ENCODE data around the gene CRBN. TPM values are rescaled to one million over a fixed set of nuclear protein-coding genes. Genes with fewer than 3 reads are reported as not detected.
A peak's percentile ranks its signal among the peaks of the same experiment; 100 is the strongest.

CRBN gene
- total and polyA plus RNA-seq, 11 donors, result 18.7 to 64.7 (median 51.7) TPM

GRCh38 chr3:3109407-3110298, 69.8 kb downstream of the CRBN start:
- no peak for ATAC-seq
- Histone ChIP-seq H3K36me3 (no peaks in the 10 kb centered on the region), H3K27me3 (peaks cover 0 to 6% (median 0%) of the 10 kb centered on the region in 9 donors), H3K4me3 (peak overlapping the region in 8 of 12 donors; percentile 0 to 33 (median 19)), H3K9me3 (no peaks in the 10 kb centered on the region), H3K4me1 (peaks cover 0 to 9% (median 0%) of the 10 kb centered on the region in 12 donors), H3K27ac (no peak overlapping the region)
- no peak for TF ChIP-seq POLR2A (IDR thresholded peaks at IDR 0.05)
- TF ChIP-seq, protein P1, sequence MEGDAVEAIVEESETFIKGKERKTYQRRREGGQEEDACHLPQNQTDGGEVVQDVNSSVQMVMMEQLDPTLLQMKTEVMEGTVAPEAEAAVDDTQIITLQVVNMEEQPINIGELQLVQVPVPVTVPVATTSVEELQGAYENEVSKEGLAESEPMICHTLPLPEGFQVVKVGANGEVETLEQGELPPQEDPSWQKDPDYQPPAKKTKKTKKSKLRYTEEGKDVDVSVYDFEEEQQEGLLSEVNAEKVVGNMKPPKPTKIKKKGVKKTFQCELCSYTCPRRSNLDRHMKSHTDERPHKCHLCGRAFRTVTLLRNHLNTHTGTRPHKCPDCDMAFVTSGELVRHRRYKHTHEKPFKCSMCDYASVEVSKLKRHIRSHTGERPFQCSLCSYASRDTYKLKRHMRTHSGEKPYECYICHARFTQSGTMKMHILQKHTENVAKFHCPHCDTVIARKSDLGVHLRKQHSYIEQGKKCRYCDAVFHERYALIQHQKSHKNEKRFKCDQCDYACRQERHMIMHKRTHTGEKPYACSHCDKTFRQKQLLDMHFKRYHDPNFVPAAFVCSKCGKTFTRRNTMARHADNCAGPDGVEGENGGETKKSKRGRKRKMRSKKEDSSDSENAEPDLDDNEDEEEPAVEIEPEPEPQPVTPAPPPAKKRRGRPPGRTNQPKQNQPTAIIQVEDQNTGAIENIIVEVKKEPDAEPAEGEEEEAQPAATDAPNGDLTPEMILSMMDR (IDR thresholded peaks at IDR 0.05), result no peak
- WGBS, 4 donors, result 23 to 33% (median 28%) methylated on average over 11 of the region's 11 CpGs
- DNase-seq, result no peak
- intact Hi-C loops (cut with DNase I), result no loop called here

DNA sequence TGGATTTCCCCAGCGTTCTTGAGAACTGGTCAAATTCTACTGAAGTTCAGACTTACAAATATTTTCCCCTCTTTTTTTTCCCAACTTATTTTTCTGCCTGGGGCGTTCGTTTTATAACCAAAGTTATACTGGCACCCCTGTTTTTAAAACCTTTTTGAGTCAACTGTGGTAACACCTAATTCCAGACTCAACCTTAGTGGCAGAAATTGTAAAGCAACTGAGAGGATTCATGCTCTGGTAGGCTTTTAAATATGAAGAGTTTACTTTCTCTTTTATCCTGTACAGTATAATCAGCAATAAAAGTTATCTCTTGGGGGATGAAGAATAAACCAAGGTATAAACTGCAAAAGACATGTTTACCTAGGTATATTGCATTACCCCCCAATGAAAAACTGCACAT, 71.6 kb downstream of the CRBN start:
- ATAC-seq (no peak), DNase-seq (no peak)
- Histone ChIP-seq H3K9me3 (no peaks in the 10 kb centered on the region), H3K27me3 (peaks cover 0 to 6% (median 0%) of the 10 kb centered on the region in 9 donors), H3K27ac (no peak overlapping the region), H3K36me3 (no peaks in the 10 kb centered on the region), H3K4me1 (peaks cover 0 to 9% (median 0%) of the 10 kb centered on the region in 12 donors), H3K4me3 (no peak overlapping the region)
- 82 to 87% (median 85%) methylated on average over 3 of the region's 3 CpGs for WGBS, 4 donors
- intact Hi-C loops (cut with DNase I), result no loop called here
- TF ChIP-seq, protein P1 (IDR thresholded peaks at IDR 0.05), result no peak
- TF ChIP-seq POLR2A (IDR thresholded peaks at IDR 0.05), result no peak

DNA sequence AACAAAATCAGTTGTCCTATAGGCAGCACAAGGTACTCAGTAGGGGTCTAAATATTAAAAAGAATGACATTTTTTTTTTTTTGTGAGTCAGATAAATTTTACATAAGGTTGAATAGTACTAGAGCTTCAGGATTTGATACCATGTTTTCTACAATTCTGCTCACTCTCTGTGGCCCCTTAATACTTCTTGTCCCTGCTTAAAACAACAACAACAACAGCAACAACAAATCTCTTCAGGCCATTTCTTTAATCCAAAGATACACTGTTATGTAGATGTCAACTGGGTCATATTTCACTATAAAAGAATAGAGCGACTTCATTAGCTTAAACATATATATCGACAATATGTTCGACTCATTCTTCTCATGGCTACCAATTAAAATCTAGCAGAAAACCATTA, 72.3 kb downstream of the CRBN start:
- intact Hi-C loops (cut with DNase I), result no loop called here
- Histone ChIP-seq H3K9me3 (no peaks in the 10 kb centered on the region), H3K4me3 (no peak overlapping the region), H3K27ac (no peak overlapping the region), H3K27me3 (peaks cover 0 to 6% (median 0%) of the 10 kb centered on the region in 9 donors), H3K36me3 (no peaks in the 10 kb centered on the region), H3K4me1 (peaks cover 0 to 9% (median 0%) of the 10 kb centered on the region in 12 donors)
- WGBS, 4 donors, result 96 to 98% (median 97%) methylated on average over 3 of the region's 3 CpGs
- ATAC-seq, result no peak
- TF ChIP-seq POLR2A (IDR thresholded peaks at IDR 0.05), result no peak
- TF ChIP-seq, protein P1 (IDR thresholded peaks at IDR 0.05), result no peak
- no peak for DNase-seq

GRCh38 chr3:3105815-3106214, 73.7 kb downstream of the CRBN start:
- ATAC-seq (no peak), DNase-seq (no peak)
- Histone ChIP-seq H3K27ac (no peak overlapping the region), H3K4me3 (no peak overlapping the region), H3K36me3 (no peaks in the 10 kb centered on the region), H3K27me3 (peaks cover 0 to 11% (median 0%) of the 10 kb centered on the region in 9 donors), H3K9me3 (no peaks in the 10 kb centered on the region), H3K4me1 (peaks cover 0 to 9% (median 0%) of the 10 kb centered on the region in 12 donors)
- 68 to 77% (median 72%) methylated on average over 4 of the region's 4 CpGs for WGBS, 4 donors
- intact Hi-C loops (cut with DNase I), result no loop called here
- TF ChIP-seq POLR2A (IDR thresholded peaks at IDR 0.05), result no peak
- TF ChIP-seq, protein P1 (IDR thresholded peaks at IDR 0.05), result no peak
